ENCODE measurements around the gene STARD13. TPM values are rescaled to one million over a fixed set of nuclear protein-coding genes. Genes with fewer than 3 reads are reported as not detected.

The STARD13 gene
- total RNA-seq, 1 experiment from 2014 or later: 35.1 TPM

DNA sequence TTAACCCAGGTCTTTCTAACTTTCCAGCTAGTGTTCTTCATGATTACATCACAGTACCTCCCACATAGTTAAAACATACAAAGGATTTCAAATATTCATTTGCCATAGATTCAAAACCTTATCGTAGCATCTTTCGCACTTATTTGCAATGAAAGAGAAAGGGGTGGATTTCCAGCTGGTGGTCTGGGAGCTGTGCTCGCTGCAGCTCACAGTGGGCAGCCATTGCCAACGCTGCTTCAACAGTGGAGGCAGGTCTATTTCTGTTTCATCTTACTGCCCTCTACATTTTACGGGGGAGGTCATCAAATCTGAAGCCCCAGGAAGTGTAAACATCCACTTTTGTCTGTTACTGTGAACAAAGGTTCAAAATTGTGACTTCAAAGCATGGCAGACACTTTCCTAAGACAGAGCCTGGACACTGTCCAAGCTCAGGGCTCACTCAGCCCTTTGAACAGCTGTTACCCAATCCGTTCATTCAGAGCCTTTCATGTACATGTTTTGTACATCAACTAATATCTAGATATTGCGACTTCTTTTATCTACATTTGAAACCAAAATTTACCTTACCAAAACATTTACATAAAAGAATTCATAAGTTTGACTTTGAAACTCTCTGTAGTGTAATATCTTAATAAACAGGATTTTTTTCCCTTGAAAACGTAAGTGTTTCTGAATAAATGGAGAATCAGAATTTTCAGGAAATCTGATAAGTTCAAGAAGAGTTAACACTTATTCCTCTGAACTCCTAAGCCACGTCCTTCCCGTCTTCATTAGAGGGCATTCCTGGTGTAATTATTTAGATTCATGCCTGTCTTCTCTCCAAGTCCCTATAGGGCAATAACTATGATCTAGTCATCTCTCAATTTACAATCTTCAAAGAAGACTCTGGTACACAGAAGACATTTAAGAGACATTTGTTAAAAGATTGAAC is 25.1 kb downstream of the STARD13 start:
- Histone ChIP-seq H3K27ac (peak overlapping the region; percentile 45), H3K9me3 (replicated peaks) (no peaks in the 10 kb centered on the region), H3K36me3 (no peaks in the 10 kb centered on the region), H3K4me1 (peaks cover 35% of the 10 kb centered on the region), H3K27me3 (no peaks in the 10 kb centered on the region), H3K4me3 (0 out of 2 replicates have a peak overlapping the region, but pooled peaks have one; percentile 2)
- peak; percentile 64 to 87 for DNase-seq

GRCh38 chr13:33259296-33259695 is 26.3 kb downstream of the STARD13 start:
- H3K4me3 ChIP-seq: no peak overlapping the region
- H3K27ac ChIP-seq: no peak overlapping the region
- no peaks in the 10 kb centered on the region for H3K27me3 ChIP-seq
- H3K9me3 ChIP-seq (replicated peaks): no peaks in the 10 kb centered on the region
- H3K36me3 ChIP-seq: no peaks in the 10 kb centered on the region
- H3K4me1 ChIP-seq: peaks cover 27% of the 10 kb centered on the region
- no peak for DNase-seq

- H3K36me3 ChIP-seq: no peaks in the 10 kb centered on the region; the same call in 1 of the 2 replicates
- no peaks in the 10 kb centered on the region for H3K27me3 ChIP-seq
- no peaks in the 10 kb centered on the region for H3K9me3 ChIP-seq (replicated peaks)
- no peak overlapping the region for H3K27ac ChIP-seq
- no peak overlapping the region for H3K4me3 ChIP-seq
- DNase-seq: no peak
- H3K4me1 ChIP-seq: peaks cover 26% of the 10 kb centered on the region
Measured at GRCh38 chr13:33258808-33259193, 26.8 kb downstream of the STARD13 start.

GRCh38 chr13:33257841-33258807 is 27.4 kb downstream of the STARD13 start:
- H3K4me3 ChIP-seq: no peak overlapping the region
- DNase-seq: no peak
- H3K4me1 ChIP-seq: peaks cover 27% of the 10 kb centered on the region
- no peak overlapping the region for H3K27ac ChIP-seq
- H3K9me3 ChIP-seq (replicated peaks): no peaks in the 10 kb centered on the region
- H3K36me3 ChIP-seq: peaks cover under 1% of the 10 kb centered on the region; the same call in 1 of the 2 replicates
- H3K27me3 ChIP-seq: no peaks in the 10 kb centered on the region

GRCh38 chr13:33256148-33256840 is 29.3 kb downstream of the STARD13 start:
- Histone ChIP-seq H3K27ac (no peak overlapping the region), H3K4me3 (no peak overlapping the region), H3K27me3 (no peaks in the 10 kb centered on the region), H3K4me1 (peaks cover 36% of the 10 kb centered on the region), H3K9me3 (replicated peaks) (no peaks in the 10 kb centered on the region), H3K36me3 (peaks cover 3% of the 10 kb centered on the region; the same call in 1 of the 2 replicates)
- DNase-seq: no peak

DNA sequence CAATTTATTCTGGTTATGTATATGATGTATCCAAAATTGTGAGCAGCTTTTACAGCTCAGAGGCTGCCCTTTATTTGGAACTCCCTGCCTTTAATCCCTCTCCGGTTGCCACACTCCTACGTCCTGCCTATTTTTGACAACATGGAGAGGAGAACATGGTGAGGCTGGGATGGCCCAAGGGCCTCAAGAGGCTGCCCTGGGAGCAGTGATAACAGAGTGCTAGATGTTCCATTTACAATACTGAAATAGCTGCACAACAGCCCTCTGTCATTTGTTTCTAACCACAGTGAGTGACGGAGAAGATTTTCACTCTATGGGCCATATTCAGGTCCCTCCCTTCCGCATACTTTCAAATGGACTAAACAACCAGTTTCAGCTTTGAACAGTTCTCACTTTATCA is 33.4 kb downstream of the STARD13 start:
- Histone ChIP-seq H3K4me1 (peaks cover 50% of the 10 kb centered on the region), H3K9me3 (replicated peaks) (no peaks in the 10 kb centered on the region), H3K4me3 (no peak overlapping the region), H3K36me3 (peaks cover 3% of the 10 kb centered on the region; the same call in 1 of the 2 replicates), H3K27me3 (no peaks in the 10 kb centered on the region), H3K27ac (peak overlapping the region; percentile 54)
- DNase-seq: no peak

DNA sequence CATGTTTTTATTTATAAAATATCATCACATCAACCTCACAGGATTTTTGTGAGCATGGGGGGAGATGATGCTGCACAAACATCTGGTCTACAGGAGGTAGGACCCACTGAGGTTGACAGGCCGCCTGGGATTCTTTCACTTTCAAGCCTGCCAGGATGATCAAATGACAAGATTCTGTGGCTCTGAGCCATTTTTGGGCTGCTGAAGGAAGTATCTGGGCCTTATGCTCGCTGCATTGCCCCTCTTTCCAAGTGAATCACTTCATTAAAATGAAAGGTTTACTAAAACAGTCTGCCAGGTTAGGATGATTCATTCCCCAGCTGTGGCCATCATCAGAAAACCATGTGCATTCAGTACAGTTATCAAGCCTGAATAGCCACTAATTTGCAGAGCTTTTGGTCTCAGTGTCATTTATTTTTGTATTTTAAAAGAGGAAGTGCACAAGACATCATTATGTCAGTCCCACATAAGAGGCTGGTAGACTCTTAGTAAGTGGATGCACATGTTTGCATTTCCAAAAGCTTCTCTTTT is 34.4 kb downstream of the STARD13 start:
- H3K36me3 ChIP-seq: peaks cover 3% of the 10 kb centered on the region; the same call in 1 of the 2 replicates
- no peaks in the 10 kb centered on the region for H3K9me3 ChIP-seq (replicated peaks)
- H3K4me3 ChIP-seq: no peak overlapping the region
- H3K4me1 ChIP-seq: peaks cover 50% of the 10 kb centered on the region
- peak overlapping the region; percentile 54 for H3K27ac ChIP-seq
- peak; percentile 75 to 80 for DNase-seq
- no peaks in the 10 kb centered on the region for H3K27me3 ChIP-seq

DNA sequence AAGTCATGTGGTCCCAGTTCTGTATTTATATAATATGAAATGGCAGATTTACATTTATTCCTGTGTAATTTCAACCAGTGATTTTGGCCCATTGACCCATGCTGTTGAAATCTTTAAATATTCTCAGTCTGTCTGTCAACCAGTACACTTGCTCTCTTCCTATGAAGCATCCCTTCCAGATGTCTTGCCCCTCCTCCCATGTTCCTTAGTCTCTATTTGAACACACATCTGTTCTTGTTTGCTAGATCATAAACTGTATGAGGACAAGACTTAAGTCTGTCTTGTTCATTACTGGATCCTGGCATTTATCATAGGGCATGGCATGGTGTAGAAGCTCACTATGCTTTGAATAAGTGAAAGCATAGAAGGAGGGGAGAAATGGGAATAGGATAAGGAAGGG is 34.9 kb downstream of the STARD13 start:
- DNase-seq: no peak

GRCh38 chr13:33249894-33250293 is 35.7 kb downstream of the STARD13 start:
- Histone ChIP-seq H3K4me3 (no peak overlapping the region), H3K36me3 (peaks cover 3% of the 10 kb centered on the region; the same call in 1 of the 2 replicates), H3K9me3 (replicated peaks) (no peaks in the 10 kb centered on the region), H3K4me1 (peaks cover 50% of the 10 kb centered on the region), H3K27me3 (no peaks in the 10 kb centered on the region), H3K27ac (peak overlapping the region; percentile 68)
- no peak for DNase-seq

More for the DNA sequence above, 34.9 kb downstream of the STARD13 start:
- Histone ChIP-seq H3K27me3 (no peaks in the 10 kb centered on the region), H3K36me3 (peaks cover 3% of the 10 kb centered on the region; the same call in 1 of the 2 replicates), H3K9me3 (replicated peaks) (no peaks in the 10 kb centered on the region), H3K4me1 (peaks cover 50% of the 10 kb centered on the region), H3K27ac (peak overlapping the region; percentile 54), H3K4me3 (no peak overlapping the region)

GRCh38 chr13:33249066-33249465 is 36.5 kb downstream of the STARD13 start:
- H3K27me3 ChIP-seq: no peaks in the 10 kb centered on the region
- H3K4me1 ChIP-seq: peaks cover 57% of the 10 kb centered on the region
- H3K36me3 ChIP-seq: peaks cover 10% of the 10 kb centered on the region; the same call in 1 of the 2 replicates
- H3K9me3 ChIP-seq (replicated peaks): no peaks in the 10 kb centered on the region
- H3K4me3 ChIP-seq: no peak overlapping the region
- peak overlapping the region; percentile 68 for H3K27ac ChIP-seq
- peak in 1 of 2 experiments; percentile 52 for DNase-seq

- Histone ChIP-seq H3K4me3 (no peak overlapping the region), H3K9me3 (replicated peaks) (peaks cover 5% of the 10 kb centered on the region; the same call in 1 of the 2 replicates), H3K27ac (no peak overlapping the region), H3K36me3 (peaks cover 14% of the 10 kb centered on the region), H3K4me1 (peaks cover 32% of the 10 kb centered on the region), H3K27me3 (no peaks in the 10 kb centered on the region)
- DNase-seq: no peak
Measured at GRCh38 chr13:33245505-33246158, 39.9 kb downstream of the STARD13 start.

- peaks cover 15% of the 10 kb centered on the region for H3K36me3 ChIP-seq
- peaks cover 25% of the 10 kb centered on the region for H3K4me1 ChIP-seq
- H3K27me3 ChIP-seq: no peaks in the 10 kb centered on the region
- 0 out of 2 replicates have a peak overlapping the region, but pooled peaks have one; percentile 2 for H3K27ac ChIP-seq
- no peak for DNase-seq
- peaks cover 9% of the 10 kb centered on the region for H3K9me3 ChIP-seq (replicated peaks)
- no peak overlapping the region for H3K4me3 ChIP-seq
Measured at GRCh38 chr13:33244907-33245287, 40.7 kb downstream of the STARD13 start.

GRCh38 chr13:33244210-33244906 is 41.2 kb downstream of the STARD13 start:
- H3K4me1 ChIP-seq: peaks cover 19% of the 10 kb centered on the region
- peak; percentile 38 to 53 for DNase-seq
- H3K27me3 ChIP-seq: no peaks in the 10 kb centered on the region
- H3K4me3 ChIP-seq: no peak overlapping the region
- H3K36me3 ChIP-seq: peaks cover 20% of the 10 kb centered on the region
- peaks cover 13% of the 10 kb centered on the region for H3K9me3 ChIP-seq (replicated peaks)
- 0 out of 2 replicates have a peak overlapping the region, but pooled peaks have one; percentile 2 for H3K27ac ChIP-seq

All from SJCRH30 (cell line).